Measurements from ENCODE around the gene SELENOW.

The SELENOW gene

DNA sequence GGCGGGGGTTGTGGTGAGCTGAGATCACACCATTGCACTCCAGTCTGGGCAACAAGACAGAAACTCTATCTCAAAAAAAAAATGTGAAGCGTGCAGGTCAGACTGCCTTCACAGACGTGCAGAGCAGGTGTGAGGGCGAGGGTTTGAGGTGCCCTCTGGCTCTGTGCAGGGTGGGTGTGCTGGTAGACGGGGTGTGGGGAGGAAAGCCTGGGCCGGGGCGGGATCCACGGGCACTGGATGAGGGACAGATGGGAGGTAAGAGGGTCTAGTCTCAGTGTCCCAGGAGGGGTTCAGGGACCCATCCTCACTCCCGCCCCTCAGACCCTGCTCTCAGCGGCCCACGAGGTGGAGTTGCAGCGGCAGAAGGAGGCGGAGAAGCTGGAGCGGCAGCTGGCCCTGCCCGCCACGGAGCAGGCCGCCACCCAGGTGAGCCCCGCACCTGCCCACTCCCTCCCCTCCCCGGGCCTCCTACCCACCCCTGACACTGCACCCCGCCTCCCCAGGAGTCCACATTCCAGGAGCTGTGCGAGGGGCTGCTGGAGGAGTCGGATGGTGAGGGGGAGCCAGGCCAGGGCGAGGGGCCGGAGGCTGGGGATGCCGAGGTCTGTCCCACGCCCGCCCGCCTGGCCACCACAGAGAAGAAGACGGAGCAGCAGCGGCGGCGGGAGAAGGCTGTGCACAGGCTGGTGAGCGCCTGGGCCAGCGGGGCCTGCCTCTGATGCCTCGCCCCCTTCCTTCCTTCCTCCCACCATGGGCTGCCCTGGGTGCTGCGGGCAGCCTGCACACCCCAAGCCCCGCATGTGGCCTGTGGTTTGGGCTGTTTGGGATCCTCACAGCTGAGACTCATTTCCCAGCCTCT is 24.1 kb upstream of the SELENOW start:
- DNase-seq (ENCODE audit: extremely low read depth, low read depth): no peak
- TF ChIP-seq, protein P1, sequence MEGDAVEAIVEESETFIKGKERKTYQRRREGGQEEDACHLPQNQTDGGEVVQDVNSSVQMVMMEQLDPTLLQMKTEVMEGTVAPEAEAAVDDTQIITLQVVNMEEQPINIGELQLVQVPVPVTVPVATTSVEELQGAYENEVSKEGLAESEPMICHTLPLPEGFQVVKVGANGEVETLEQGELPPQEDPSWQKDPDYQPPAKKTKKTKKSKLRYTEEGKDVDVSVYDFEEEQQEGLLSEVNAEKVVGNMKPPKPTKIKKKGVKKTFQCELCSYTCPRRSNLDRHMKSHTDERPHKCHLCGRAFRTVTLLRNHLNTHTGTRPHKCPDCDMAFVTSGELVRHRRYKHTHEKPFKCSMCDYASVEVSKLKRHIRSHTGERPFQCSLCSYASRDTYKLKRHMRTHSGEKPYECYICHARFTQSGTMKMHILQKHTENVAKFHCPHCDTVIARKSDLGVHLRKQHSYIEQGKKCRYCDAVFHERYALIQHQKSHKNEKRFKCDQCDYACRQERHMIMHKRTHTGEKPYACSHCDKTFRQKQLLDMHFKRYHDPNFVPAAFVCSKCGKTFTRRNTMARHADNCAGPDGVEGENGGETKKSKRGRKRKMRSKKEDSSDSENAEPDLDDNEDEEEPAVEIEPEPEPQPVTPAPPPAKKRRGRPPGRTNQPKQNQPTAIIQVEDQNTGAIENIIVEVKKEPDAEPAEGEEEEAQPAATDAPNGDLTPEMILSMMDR (IDR thresholded peaks at IDR 0.05; ENCODE audit: low read depth, low read length): no peak

- DNase-seq (ENCODE audit: extremely low read depth, low read depth): no peak
- TF ChIP-seq, protein P1 (IDR thresholded peaks at IDR 0.05; ENCODE audit: low read depth, low read length): no peak
Observed at GRCh38 chr19:47755065-47755761, 23.3 kb upstream of the SELENOW start.

GRCh38 chr19:47755762-47756626 is 22.5 kb upstream of the SELENOW start:
- TF ChIP-seq, protein P1 (IDR thresholded peaks at IDR 0.05; ENCODE audit: low read depth, low read length): no peak
- no peak for DNase-seq (ENCODE audit: extremely low read depth, low read depth)

DNA sequence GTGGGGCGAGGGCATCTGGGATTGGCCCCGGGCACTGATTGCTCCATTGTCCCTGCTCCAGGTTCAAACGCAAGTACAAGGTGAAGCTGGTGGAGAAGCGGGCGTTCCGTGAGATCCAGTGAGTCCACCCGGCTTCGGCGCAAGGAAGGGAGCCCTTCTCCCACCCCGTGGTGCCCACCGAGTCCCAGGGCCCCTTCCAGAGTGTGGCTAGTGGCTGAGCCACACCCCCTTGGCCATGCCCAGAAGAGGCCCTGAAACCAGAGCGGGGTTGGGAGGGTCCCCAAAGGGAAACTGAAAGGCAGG is 21.9 kb upstream of the SELENOW start:
- TF ChIP-seq, protein P1 (IDR thresholded peaks at IDR 0.05; ENCODE audit: low read depth, low read length): no peak
- DNase-seq (ENCODE audit: extremely low read depth, low read depth): no peak

- TF ChIP-seq, protein P1 (IDR thresholded peaks at IDR 0.05; ENCODE audit: low read depth, low read length): no peak
Observed at GRCh38 chr19:47756953-47757608, 21.4 kb upstream of the SELENOW start.

GRCh38 chr19:47757617-47758442 is 20.7 kb upstream of the SELENOW start:
- no peak for DNase-seq (ENCODE audit: extremely low read depth, low read depth)
- TF ChIP-seq, protein P1 (IDR thresholded peaks at IDR 0.05; ENCODE audit: low read depth, low read length): no peak

More at GRCh38 chr19:47756953-47757608, 21.4 kb upstream of the SELENOW start:
- no peak for DNase-seq (ENCODE audit: extremely low read depth, low read depth)
